ENCODE measurements around the gene MDP1.

The MDP1 gene

DNA sequence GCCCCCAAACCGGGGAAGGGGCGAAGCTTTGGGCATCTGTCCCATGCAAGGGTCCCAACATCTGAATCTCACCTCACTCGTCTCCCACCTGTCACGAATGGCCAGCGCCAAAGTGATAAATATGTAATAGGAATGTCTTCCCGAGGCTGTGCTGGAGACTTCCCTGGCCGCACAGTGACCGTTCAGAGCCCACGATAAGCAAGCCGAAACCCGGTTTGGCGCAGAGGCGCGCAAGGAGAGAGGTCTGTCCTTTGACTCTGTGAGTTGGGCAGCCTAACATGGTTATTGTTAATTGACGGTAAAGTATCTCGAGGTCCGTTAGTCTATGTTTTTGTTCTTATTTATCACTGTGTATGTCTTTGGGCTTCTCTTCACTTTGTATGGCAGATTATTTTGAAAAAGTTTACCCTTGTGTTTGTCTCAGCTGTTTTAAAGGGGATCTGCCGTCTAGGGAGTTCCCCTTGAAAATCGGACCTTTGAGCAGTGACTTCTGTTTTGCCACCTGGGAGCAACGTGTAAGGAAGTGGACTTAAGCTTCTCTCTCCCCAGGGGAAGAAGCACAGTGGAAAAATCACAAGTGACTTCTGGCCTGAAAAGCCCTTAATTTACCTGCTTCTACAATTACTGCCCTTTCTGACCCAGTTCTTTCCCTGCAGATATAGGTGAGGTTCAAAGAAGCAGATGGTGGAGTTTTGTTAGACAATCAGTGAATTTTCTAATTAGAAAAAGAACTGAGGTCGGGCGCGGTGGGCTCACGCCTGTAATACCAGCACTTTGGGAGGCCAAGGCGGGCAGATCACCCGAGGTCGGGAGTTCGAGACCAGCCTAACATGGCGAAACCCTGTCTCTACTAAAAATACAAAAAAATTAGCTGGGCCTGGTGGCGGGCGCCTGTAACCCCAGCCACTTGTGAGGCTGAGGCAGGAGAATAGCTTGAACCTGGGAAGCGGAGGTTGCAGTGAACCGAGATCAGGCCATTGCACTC, 19.5 kb downstream of the MDP1 start:
- peak; percentile 16 for DNase-seq

DNA sequence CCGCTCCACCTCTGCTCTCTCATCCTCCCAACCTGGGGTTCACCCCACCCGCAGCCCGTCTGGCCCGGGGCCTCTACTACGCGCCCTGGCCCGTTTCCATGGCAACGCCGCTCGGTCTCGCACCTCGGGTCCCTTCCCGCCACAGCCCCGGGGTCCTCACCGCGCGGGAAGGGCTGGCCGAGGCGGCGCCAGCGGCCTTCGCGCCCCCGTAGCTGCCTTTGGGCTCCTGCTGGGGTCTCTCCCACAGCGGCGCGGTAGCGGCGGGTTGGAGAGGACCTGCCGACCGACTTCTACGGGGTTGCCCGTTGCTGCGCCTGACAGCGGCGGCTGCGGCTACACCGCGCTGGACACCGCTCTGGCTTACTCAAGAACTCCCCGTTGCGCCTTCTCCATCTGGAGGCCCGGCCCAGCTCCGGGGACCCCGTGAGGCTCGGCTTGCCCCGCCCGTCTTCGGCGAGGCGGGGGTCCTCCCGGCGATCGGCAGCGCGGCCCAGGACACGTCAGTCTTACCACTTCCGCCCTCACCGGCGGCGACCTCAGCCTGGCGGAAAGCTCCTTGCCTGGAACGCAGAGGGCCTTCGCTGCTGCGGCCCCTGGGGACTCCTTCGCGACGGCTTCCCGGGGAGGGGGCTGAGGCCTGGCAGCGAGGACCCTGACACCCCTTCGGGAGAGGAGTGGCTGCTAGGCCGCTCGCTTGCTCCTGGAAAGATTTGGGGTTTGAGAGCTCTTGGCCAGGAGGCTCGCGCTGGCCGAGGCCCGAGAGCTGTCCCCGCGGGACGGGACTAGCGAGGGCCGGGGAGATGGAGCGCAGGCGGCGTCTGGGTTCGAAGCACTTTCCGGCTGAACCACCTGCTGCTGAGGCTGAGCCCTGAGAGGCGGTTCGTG, 20.4 kb downstream of the MDP1 start, which contains the start of gene TM9SF1:
Gene TM9SF1 (minus strand): TSS at position 256 of the 885 bp plus-strand sequence. CDS start 422 bp downstream, outside the sequence.
- peak; percentile 92 for DNase-seq

GRCh38 chr14:24194873-24195185, 21.0 kb downstream of the MDP1 start:
- no peak for DNase-seq

DNA sequence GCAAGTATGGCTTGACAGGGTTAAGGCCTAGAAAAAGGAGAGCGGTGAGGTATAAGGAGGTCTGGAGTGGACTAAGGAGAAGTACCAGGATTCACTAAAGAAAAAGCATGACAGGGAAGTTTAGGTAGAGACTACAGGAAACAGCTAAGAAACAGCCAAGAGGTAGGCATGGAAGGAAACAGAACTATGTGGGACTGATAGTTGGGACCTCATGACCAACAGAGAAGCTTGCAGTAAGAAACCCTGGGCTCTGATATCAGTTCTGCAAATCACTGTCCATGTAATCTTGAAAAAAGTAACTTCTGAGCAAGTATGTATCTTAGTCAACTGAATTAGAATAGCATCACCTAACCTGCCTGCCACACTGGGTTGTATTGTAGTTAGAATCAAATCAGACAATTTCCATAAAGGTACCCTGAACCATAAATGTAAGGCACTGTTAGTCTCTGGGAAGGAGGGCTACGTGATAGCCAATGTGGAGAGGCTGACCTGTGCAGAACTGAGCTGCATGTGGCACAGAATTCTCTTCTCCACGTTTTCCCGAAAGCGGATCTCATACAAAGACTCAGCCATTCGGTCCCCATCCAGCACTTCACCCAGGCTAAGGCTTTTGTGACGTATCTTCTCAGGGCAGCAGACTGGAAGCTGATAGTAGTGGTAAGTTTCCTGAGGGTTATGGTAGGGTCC, 21.5 kb downstream of the MDP1 start:
- no peak for DNase-seq

DNA sequence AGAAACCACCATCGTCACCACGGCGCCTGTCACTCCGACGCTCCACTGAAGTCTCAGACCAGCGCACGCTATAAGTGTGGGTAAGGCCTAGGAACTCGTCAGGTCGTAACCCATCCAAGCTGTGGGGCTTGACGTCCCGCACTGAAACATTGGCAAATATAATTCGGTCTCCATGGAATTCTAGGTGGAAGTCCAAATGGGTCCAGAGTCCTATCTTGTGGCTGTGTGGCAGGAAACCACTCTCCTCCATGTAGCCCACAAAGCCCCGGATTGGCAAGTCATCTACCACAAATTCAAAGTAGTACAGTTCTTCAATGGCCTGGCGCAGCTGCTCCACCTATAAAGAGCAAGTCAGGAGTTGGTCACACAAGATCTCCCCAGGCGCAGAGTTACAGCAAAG, 22.9 kb downstream of the MDP1 start:
- no peak for DNase-seq

- no peak for DNase-seq
Measured at GRCh38 chr14:24190416-24190815, 25.4 kb downstream of the MDP1 start.

DNA sequence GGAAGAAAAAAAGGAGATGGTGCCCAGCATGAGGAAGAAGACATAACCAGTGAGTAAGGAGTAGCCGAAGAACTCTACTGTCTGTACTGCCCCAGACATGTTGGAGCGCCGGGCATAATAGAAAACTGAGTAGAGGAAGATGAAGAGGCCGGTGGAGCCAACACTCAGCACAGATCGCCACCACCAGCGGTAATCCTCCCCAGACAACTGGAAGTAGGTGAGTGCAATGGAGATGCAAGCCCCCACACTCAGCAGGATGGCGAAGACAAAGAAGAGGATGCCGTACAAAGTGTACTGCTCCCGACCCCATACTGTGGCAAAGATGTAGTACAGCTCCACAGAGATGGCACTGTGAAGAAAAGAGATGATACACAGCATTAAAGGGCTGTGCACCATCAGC, 26.4 kb downstream of the MDP1 start:
- DNase-seq, result no peak

DNA sequence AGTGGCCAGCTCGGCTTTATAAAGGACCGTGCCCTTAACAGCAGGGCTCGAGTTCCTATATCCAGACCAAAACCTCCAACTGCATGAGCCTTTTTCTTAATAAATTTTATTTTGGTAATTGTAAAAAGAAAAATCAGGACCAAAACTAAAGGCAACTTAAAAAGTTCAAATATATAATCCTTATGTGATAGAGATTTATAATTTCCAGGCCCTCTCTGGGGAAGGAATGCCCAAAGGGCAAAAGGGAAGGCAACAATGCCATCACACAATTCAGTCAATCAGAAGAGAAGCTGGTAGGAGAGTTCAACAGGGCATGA, 26.8 kb downstream of the MDP1 start:
- DNase-seq, result no peak

DNA sequence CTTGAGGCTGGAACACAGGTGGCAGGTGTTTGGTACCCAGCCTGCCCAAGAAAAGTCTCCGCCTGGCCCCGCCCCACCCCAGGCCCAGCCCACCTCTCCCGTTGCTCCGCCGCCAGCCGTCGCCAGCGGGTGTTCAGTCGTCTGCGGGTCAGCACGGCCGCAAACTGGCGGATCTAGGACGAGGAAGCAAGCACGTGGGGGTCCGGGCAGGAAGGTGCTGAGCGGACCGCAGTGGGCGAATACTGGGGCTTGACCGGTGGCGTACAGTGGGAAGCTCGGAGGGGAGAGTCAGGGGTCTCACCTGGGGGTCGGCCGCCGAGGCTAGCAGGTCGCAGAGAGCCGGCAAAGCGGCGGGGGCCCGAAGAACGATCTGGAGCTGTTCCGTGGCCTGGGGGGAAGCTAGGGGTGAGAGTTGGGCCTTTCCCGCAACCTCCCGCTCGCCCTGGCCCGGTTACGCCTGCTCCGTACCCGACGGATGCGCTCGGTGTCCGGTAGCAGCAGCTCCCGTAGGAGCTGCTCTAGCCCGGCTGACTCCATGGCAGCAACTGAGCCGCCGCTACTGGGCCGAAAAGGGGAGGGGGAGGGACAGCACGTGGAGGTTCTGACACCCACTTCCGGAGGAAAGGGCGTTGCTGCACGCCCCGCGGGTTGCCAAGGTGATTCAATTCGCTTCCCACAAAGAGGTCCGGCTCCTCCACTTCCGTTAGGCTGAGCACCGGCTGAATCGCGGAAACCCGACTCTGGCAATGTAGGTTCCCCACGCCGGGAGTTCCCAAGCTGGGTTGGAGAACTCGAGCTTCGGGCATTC, 27.4 kb downstream of the MDP1 start, which contains the start of gene IPO4:
Gene IPO4 (minus strand): TSS at position 566 of the 808 bp plus-strand sequence. CDS start 29 bp downstream, at position 537.
- peak; percentile 97 for DNase-seq

GRCh38 chr14:24187539-24187915, 28.3 kb downstream of the MDP1 start:
- DNase-seq, result no peak

GRCh38 chr14:24186831-24187538, 28.9 kb downstream of the MDP1 start:
- no peak for DNase-seq

DNA sequence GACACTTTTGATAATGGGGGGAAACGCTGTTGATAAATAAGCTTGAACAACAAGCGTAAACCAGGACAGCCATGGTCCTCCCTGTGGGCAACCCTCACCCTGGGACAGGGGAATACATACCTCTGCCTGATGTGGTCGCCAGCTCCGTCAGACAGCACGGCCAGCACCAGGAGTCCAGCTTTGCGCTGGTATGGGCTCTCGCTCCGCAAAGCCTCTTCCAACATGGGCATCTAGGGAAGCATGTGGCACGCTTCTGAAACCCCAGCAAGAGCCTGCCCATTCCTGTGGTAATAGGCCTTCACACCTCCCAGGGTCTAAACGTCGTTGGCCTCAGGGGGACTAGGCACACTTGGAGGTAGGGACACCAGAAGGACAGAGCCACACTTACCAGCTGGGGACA, 30.1 kb downstream of the MDP1 start:
- DNase-seq, result no peak

DNA sequence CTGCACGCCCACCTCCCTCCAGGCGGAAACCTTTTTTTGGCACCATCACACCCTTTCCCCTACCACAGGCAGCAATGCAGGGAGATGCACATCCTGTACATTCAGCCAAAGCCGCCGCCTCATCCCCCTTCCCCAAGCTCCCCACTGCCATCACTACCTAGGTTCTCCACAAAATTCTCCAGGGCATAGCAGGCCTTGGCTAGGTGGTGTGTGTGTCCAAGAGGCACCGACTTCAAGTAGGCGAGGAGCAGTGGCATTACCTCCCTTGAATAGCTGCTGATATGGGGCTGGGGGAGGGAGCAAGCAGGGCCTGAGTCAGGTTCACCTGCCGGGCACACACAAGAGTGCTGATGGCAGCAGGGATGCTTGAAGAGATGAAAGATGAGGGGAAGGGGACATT, 30.8 kb downstream of the MDP1 start:
- DNase-seq, result no peak

DNA sequence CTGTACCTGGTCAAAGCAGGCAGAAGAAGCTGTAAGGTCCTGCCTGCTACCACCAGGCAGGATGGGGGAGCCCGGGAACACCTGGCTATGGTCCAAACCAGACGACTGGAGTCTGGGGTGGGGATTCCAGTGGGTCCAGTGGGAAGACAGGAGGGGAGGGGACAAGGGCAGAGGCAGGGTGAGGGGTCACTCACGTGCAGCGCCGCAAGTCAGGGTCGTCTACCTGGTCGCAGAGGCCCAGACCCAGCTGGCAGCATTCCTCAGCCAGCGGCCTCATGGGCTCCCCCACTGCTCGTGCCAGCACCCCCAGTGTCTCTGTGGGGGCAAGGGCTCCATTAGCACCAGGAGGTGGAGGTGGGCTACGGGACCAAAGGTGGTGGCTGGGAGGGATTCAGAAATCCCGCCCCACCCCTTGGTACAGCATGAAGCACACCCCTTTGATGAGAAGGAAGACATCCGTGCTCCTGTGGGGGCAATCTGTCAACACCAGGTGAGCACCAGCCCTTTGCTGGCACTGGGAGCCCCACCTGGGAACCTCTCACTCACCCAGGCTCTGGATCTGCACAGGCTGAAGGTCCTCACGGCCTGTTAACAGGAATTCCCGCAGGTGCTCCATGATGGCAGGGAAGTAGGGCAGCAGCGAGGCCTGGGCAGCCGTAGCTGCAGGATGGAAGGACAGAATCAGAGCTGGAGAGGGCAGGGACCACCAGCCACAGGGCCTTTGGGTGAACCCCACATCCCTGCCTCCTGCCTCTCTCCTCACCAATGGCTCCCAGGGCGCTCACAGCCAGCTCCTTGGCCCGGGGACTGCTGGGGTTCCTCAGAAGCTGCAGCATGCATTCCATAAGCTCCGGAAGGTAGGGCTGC, 31.5 kb downstream of the MDP1 start:
- no peak for DNase-seq

- no peak for DNase-seq
Measured at GRCh38 chr14:24183014-24183481, 32.8 kb downstream of the MDP1 start.

- DNase-seq, result no peak
Measured at GRCh38 chr14:24182110-24182882, 33.6 kb downstream of the MDP1 start.

GRCh38 chr14:24181371-24182077, 34.3 kb downstream of the MDP1 start:
- no peak for DNase-seq

DNA sequence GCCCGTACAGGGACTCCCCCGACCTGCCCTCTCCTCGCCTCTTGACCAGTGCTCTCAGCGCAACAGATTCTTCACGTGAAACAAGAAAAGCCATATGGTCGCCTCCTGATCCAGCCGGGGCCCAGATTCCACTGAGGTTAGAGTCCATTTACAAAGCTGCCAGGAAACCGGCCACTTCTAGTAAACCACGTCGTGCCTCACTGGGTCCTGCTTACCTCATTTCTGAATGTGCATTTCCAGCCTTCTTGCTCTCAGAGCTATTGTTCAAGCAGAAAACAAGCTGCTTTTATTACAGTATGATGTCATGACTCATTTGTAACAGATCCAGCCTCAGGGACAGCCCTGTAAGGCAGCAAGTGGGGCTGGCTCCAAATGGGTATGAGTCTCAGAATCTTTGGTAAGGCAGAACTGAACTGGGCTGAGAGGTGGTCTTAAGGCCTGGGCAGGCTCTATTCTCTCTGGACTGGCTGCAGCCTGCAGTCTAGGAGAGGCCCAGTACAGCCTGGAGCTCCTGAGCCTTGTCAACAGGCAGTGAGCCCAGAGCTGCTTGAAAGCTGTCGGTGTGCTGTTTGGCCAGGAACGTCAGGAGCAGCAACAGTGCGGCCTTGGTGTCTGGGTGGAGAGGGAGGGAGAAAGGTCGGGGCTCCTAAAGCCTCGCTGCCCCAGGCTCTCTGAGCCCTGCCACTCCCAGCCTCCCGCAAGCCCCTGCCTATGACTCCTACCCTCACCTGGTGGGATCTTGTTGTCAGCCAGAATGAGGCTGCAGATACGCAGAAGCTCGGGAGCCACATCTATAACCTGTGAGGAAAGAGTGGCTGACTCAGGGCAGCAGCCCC, 35.7 kb downstream of the MDP1 start:
- DNase-seq, result no peak

All from CD4-positive, alpha-beta T cell treated with Interleukin-12 subunit alpha and Interleukin-12 subunit beta, for 1 hour (primary cell).